ENCODE results near the gene NPR2. TPM values are rescaled to one million over a fixed set of nuclear protein-coding genes. Genes with fewer than 3 reads are reported as not detected.

Gene NPR2
- total RNA-seq, 1 experiment from 2014 or later, result 10.1 TPM

- TF ChIP-seq NR3C1 (CRISPR knock-in tag; conservative IDR thresholded peaks at IDR 0.05; ENCODE audit: low read depth) (no peak), ZMAT4 (CRISPR knock-in tag; IDR thresholded peaks at IDR 0.05) (no peak), TP53 (CRISPR knock-in tag; IDR thresholded peaks at IDR 0.05) (no peak), RORB (CRISPR knock-in tag; IDR thresholded peaks at IDR 0.05) (no peak), JAZF1 (CRISPR knock-in tag; IDR thresholded peaks at IDR 0.05) (no peak)
Observed at GRCh38 chr9:35767458-35767857, 23.9 kb upstream of the NPR2 start (continued).

GRCh38 chr9:35769763-35770162 is 21.6 kb upstream of the NPR2 start:
- Mint-ChIP-seq H3K4me1 (peaks cover 3% of the 10 kb centered on the region), H3K36me3 (no peaks in the 10 kb centered on the region), H3K9me3 (no peaks in the 10 kb centered on the region), H3K27me3 (ENCODE audit: low read depth) (no peaks in the 10 kb centered on the region), H3K4me3 (no peak overlapping the region), H3K27ac (no peak overlapping the region)
- POLR2A ChIA-PET, result no interaction called here
- DNase-seq (ENCODE audit: low spot score) (no peak), ATAC-seq (no peak)
- TF ChIP-seq CTCF (IDR thresholded peaks at IDR 0.05) (no peak), ZNF263 (CRISPR knock-in tag; IDR thresholded peaks at IDR 0.05; ENCODE audit: low read depth) (no peak)
- CTCF ChIA-PET, result interaction anchor here (3.3 kb wide), 1 partner anchor 20 kb away, joined by 18 read pairs; no protein-coding TSS in a partner anchor

GRCh38 chr9:35771075-35771433 is 20.3 kb upstream of the NPR2 start:
- H3K4me3 Mint-ChIP-seq, result no peak overlapping the region
- H3K27ac Mint-ChIP-seq, result no peak overlapping the region
- H3K36me3 Mint-ChIP-seq, result no peaks in the 10 kb centered on the region
- ATAC-seq (no peak), DNase-seq (ENCODE audit: low spot score) (no peak)
- ChIA-PET POLR2A (interaction anchor here (1.4 kb wide), 1 partner anchor 15 kb away, joined by 6 read pairs; no protein-coding TSS in a partner anchor), CTCF (interaction anchor here (0.6 to 3.3 kb wide), 6 partner anchors 12 to 132 kb away, joined by 3 to 18 read pairs (median 3); no protein-coding TSS in a partner anchor)
- no peaks in the 10 kb centered on the region for H3K27me3 Mint-ChIP-seq (ENCODE audit: low read depth)
- no peak for TF ChIP-seq CBFB (CRISPR knock-in tag; IDR thresholded peaks at IDR 0.05; ENCODE audit: low read depth)
- no peak for TF ChIP-seq CREM (CRISPR knock-in tag; IDR thresholded peaks at IDR 0.05)
- no peak for TF ChIP-seq CDX4 (CRISPR knock-in tag; IDR thresholded peaks at IDR 0.05; ENCODE audit: borderline replicate concordance)
- TF ChIP-seq ZNF423 (CRISPR knock-in tag; IDR thresholded peaks at IDR 0.05), result no peak
- no peak for TF ChIP-seq ZNF671 (CRISPR knock-in tag; IDR thresholded peaks at IDR 0.05)
- no peak for TF ChIP-seq PRDM15 (CRISPR knock-in tag; IDR thresholded peaks at IDR 0.05)
- TF ChIP-seq PRRX2 (CRISPR knock-in tag; IDR thresholded peaks at IDR 0.05), result no peak
- no peak for TF ChIP-seq MXD4 (CRISPR knock-in tag; IDR thresholded peaks at IDR 0.05; ENCODE audit: borderline replicate concordance)
- TF ChIP-seq MYBL2 (CRISPR knock-in tag; IDR thresholded peaks at IDR 0.05), result no peak
- no peak for TF ChIP-seq RELA (CRISPR knock-in tag; IDR thresholded peaks at IDR 0.05; ENCODE audit: borderline replicate concordance)
- no peak for TF ChIP-seq SP1 (CRISPR knock-in tag; conservative IDR thresholded peaks at IDR 0.05)
- no peak for TF ChIP-seq GRHL2 (CRISPR knock-in tag; IDR thresholded peaks at IDR 0.05; ENCODE audit: insufficient replicate concordance, severe bottlenecking)
- TF ChIP-seq TEAD1 (CRISPR knock-in tag; IDR thresholded peaks at IDR 0.05), result no peak
- no peak for TF ChIP-seq EMX1 (CRISPR knock-in tag; IDR thresholded peaks at IDR 0.05)
- no peak for TF ChIP-seq NFE2L1 (CRISPR knock-in tag; IDR thresholded peaks at IDR 0.05)
- TF ChIP-seq ATF2 (CRISPR knock-in tag; IDR thresholded peaks at IDR 0.05; ENCODE audit: borderline replicate concordance, low read depth), result no peak
- TF ChIP-seq MLX (CRISPR knock-in tag; IDR thresholded peaks at IDR 0.05), result no peak
- peaks cover 16% of the 10 kb centered on the region for H3K4me1 Mint-ChIP-seq
- no peaks in the 10 kb centered on the region for H3K9me3 Mint-ChIP-seq

Measured in WTC11 (cell line).